ENCODE results near the gene KCTD20. TPM values are rescaled to one million over a fixed set of nuclear protein-coding genes. Genes with fewer than 3 reads are reported as not detected.

The KCTD20 gene
- total and polyA plus RNA-seq, 2 experiments from 2014 or later, result 7.4 to 25.0 TPM

DNA sequence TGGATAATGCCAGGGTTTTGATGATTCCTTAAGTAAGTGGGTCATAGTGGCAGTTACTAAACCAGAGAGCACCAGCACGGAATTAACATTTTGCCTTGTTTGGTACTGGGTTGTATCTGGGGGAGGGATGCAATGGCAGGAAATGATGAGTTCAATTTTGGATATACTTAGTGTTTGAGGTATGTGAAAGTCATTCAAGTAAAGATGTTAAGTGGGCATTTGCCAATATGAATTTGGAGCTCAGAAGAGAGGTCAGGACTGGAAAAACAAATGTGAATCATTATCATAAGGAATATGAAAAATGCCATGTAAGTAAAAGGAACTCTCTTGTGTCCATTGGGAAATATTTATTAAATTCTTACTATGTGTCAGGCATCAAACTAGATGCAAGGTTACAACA lies 6.3 kb upstream of the KCTD20 start:
- H3K27ac Mint-ChIP-seq, result no peak overlapping the region
- H3K27me3 Mint-ChIP-seq (ENCODE audit: insufficient read depth, low read depth, poor library complexity), result no peaks in the 10 kb centered on the region
- Histone ChIP-seq H3K36me3 (ENCODE audit: insufficient read depth) (no peaks in the 10 kb centered on the region), H3K79me2 (replicated peaks; ENCODE audit: insufficient read depth) (no peaks in the 10 kb centered on the region), H2AFZ (no peak overlapping the region), H3K4me3 (no peak overlapping the region), H3K4me1 (ENCODE audit: insufficient read depth) (no peaks in the 10 kb centered on the region), H3K9me2 (ENCODE audit: insufficient read depth) (no peaks in the 10 kb centered on the region), H3F3A (replicated peaks; ENCODE audit: low read depth) (no peaks in the 10 kb centered on the region), H3K27me3 (ENCODE audit: insufficient read depth) (no peaks in the 10 kb centered on the region), H3K4me2 (no peak overlapping the region), H3K27ac (ENCODE audit: low read depth) (no peak overlapping the region), H4K20me1 (replicated peaks; ENCODE audit: insufficient read depth) (no peaks in the 10 kb centered on the region)
- no peak overlapping the region for H3K4me3 Mint-ChIP-seq
- no peaks in the 10 kb centered on the region for H3K9me3 Mint-ChIP-seq
- ATAC-seq (no peak), DNase-seq (ENCODE audit: low spot score) (no peak)
- H3K4me1 Mint-ChIP-seq, result peaks cover 8% of the 10 kb centered on the region
- TF ChIP-seq, protein P1, sequence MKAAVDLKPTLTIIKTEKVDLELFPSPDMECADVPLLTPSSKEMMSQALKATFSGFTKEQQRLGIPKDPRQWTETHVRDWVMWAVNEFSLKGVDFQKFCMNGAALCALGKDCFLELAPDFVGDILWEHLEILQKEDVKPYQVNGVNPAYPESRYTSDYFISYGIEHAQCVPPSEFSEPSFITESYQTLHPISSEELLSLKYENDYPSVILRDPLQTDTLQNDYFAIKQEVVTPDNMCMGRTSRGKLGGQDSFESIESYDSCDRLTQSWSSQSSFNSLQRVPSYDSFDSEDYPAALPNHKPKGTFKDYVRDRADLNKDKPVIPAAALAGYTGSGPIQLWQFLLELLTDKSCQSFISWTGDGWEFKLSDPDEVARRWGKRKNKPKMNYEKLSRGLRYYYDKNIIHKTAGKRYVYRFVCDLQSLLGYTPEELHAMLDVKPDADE (IDR thresholded peaks at IDR 0.05), result no peak
- TF ChIP-seq ZNF331 (CRISPR knock-in tag; IDR thresholded peaks at IDR 0.05; ENCODE audit: low read depth), result no peak
- TF ChIP-seq, protein P2, sequence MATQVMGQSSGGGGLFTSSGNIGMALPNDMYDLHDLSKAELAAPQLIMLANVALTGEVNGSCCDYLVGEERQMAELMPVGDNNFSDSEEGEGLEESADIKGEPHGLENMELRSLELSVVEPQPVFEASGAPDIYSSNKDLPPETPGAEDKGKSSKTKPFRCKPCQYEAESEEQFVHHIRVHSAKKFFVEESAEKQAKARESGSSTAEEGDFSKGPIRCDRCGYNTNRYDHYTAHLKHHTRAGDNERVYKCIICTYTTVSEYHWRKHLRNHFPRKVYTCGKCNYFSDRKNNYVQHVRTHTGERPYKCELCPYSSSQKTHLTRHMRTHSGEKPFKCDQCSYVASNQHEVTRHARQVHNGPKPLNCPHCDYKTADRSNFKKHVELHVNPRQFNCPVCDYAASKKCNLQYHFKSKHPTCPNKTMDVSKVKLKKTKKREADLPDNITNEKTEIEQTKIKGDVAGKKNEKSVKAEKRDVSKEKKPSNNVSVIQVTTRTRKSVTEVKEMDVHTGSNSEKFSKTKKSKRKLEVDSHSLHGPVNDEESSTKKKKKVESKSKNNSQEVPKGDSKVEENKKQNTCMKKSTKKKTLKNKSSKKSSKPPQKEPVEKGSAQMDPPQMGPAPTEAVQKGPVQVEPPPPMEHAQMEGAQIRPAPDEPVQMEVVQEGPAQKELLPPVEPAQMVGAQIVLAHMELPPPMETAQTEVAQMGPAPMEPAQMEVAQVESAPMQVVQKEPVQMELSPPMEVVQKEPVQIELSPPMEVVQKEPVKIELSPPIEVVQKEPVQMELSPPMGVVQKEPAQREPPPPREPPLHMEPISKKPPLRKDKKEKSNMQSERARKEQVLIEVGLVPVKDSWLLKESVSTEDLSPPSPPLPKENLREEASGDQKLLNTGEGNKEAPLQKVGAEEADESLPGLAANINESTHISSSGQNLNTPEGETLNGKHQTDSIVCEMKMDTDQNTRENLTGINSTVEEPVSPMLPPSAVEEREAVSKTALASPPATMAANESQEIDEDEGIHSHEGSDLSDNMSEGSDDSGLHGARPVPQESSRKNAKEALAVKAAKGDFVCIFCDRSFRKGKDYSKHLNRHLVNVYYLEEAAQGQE (IDR thresholded peaks at IDR 0.05; ENCODE audit: unreplicated experiment), result no peak
- TF ChIP-seq STAT1 (IDR thresholded peaks at IDR 0.05; ENCODE audit: unreplicated experiment), result no peak
- no peak for TF ChIP-seq EZH2phosphoT487 (IDR thresholded peaks at IDR 0.05; ENCODE audit: unreplicated experiment)
- TF ChIP-seq, protein P3, sequence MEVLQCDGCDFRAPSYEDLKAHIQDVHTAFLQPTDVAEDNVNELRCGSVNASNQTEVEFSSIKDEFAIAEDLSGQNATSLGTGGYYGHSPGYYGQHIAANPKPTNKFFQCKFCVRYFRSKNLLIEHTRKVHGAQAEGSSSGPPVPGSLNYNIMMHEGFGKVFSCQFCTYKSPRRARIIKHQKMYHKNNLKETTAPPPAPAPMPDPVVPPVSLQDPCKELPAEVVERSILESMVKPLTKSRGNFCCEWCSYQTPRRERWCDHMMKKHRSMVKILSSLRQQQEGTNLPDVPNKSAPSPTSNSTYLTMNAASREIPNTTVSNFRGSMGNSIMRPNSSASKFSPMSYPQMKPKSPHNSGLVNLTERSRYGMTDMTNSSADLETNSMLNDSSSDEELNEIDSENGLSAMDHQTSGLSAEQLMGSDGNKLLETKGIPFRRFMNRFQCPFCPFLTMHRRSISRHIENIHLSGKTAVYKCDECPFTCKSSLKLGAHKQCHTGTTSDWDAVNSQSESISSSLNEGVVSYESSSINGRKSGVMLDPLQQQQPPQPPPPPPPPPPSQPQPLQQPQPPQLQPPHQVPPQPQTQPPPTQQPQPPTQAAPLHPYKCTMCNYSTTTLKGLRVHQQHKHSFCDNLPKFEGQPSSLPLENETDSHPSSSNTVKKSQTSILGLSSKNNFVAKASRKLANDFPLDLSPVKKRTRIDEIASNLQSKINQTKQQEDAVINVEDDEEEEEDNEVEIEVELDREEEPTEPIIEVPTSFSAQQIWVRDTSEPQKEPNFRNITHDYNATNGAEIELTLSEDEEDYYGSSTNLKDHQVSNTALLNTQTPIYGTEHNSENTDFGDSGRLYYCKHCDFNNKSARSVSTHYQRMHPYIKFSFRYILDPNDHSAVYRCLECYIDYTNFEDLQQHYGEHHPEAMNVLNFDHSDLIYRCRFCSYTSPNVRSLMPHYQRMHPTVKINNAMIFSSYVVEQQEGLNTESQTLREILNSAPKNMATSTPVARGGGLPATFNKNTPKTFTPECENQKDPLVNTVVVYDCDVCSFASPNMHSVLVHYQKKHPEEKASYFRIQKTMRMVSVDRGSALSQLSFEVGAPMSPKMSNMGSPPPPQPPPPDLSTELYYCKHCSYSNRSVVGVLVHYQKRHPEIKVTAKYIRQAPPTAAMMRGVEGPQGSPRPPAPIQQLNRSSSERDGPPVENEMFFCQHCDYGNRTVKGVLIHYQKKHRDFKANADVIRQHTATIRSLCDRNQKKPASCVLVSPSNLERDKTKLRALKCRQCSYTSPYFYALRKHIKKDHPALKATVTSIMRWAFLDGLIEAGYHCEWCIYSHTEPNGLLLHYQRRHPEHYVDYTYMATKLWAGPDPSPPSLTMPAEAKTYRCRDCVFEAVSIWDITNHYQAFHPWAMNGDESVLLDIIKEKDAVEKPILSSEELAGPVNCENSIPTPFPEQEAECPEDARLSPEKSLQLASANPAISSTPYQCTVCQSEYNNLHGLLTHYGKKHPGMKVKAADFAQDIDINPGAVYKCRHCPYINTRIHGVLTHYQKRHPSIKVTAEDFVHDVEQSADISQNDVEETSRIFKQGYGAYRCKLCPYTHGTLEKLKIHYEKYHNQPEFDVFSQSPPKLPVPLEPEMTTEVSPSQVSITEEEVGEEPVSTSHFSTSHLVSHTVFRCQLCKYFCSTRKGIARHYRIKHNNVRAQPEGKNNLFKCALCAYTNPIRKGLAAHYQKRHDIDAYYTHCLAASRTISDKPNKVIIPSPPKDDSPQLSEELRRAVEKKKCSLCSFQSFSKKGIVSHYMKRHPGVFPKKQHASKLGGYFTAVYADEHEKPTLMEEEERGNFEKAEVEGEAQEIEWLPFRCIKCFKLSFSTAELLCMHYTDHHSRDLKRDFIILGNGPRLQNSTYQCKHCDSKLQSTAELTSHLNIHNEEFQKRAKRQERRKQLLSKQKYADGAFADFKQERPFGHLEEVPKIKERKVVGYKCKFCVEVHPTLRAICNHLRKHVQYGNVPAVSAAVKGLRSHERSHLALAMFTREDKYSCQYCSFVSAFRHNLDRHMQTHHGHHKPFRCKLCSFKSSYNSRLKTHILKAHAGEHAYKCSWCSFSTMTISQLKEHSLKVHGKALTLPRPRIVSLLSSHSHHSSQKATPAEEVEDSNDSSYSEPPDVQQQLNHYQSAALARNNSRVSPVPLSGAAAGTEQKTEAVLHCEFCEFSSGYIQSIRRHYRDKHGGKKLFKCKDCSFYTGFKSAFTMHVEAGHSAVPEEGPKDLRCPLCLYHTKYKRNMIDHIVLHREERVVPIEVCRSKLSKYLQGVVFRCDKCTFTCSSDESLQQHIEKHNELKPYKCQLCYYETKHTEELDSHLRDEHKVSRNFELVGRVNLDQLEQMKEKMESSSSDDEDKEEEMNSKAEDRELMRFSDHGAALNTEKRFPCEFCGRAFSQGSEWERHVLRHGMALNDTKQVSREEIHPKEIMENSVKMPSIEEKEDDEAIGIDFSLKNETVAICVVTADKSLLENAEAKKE (CRISPR knock-in tag; IDR thresholded peaks at IDR 0.05), result no peak
- no peak for TF ChIP-seq JUNB (IDR thresholded peaks at IDR 0.05; ENCODE audit: unreplicated experiment)
- TF ChIP-seq ZNF114 (CRISPR knock-in tag; IDR thresholded peaks at IDR 0.05), result no peak
- TF ChIP-seq, protein P4, sequence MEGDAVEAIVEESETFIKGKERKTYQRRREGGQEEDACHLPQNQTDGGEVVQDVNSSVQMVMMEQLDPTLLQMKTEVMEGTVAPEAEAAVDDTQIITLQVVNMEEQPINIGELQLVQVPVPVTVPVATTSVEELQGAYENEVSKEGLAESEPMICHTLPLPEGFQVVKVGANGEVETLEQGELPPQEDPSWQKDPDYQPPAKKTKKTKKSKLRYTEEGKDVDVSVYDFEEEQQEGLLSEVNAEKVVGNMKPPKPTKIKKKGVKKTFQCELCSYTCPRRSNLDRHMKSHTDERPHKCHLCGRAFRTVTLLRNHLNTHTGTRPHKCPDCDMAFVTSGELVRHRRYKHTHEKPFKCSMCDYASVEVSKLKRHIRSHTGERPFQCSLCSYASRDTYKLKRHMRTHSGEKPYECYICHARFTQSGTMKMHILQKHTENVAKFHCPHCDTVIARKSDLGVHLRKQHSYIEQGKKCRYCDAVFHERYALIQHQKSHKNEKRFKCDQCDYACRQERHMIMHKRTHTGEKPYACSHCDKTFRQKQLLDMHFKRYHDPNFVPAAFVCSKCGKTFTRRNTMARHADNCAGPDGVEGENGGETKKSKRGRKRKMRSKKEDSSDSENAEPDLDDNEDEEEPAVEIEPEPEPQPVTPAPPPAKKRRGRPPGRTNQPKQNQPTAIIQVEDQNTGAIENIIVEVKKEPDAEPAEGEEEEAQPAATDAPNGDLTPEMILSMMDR (conservative IDR thresholded peaks at IDR 0.05; ENCODE audit: low read depth in 2 of 2), result no peak
- no peak for TF ChIP-seq POLR2AphosphoS5 (IDR thresholded peaks at IDR 0.05; ENCODE audit: low read depth)
- H3K36me3 Mint-ChIP-seq (ENCODE audit: low read depth), result no peaks in the 10 kb centered on the region
